ENCODE results near the gene STN1. TPM values are rescaled to one million over a fixed set of nuclear protein-coding genes. Genes with fewer than 3 reads are reported as not detected.
"Not testable (repeated sequence)": the region's sequence is repeated elsewhere in the genome, so short reads cannot be mapped to it uniquely, and the experiment has no call there.

STN1 gene
- total RNA-seq, 1 donor from 2014 or later = 31.9 TPM

GRCh38 chr10:103847909-103848468 is 70.0 kb downstream of the STN1 start:
- intact Hi-C loops (cut with micrococcal nuclease) = loop anchor here (2.0 kb wide), 1 partner anchor 45 kb away; no protein-coding TSS in a partner anchor

GRCh38 chr10:103847346-103847745 is 70.6 kb downstream of the STN1 start:
- intact Hi-C loops (cut with micrococcal nuclease) = loop anchor here (2.0 kb wide), 1 partner anchor 45 kb away; no protein-coding TSS in a partner anchor

- intact Hi-C loops (cut with micrococcal nuclease) = loop anchor here (1.0 to 2.0 kb wide), 2 partner anchors 8 to 43 kb away; no protein-coding TSS in a partner anchor
Observed at GRCh38 chr10:103845972-103846371, 72.0 kb downstream of the STN1 start.

GRCh38 chr10:103845346-103845745 is 72.6 kb downstream of the STN1 start:
- intact Hi-C loops (cut with micrococcal nuclease) = not testable (repeated sequence)

GRCh38 chr10:103843854-103844570 is 74.0 kb downstream of the STN1 start:
- intact Hi-C loops (cut with micrococcal nuclease) = no loop called here

- intact Hi-C loops (cut with micrococcal nuclease) = no loop called here
Observed at GRCh38 chr10:103843045-103843444, 74.9 kb downstream of the STN1 start.

- intact Hi-C loops (cut with micrococcal nuclease) = no loop called here
Observed at GRCh38 chr10:103842605-103843004, 75.4 kb downstream of the STN1 start.

GRCh38 chr10:103841519-103841918 is 76.5 kb downstream of the STN1 start:
- intact Hi-C loops (cut with micrococcal nuclease) = no loop called here

GRCh38 chr10:103840740-103841070 is 77.3 kb downstream of the STN1 start:
- intact Hi-C loops (cut with micrococcal nuclease) = no loop called here

- intact Hi-C loops (cut with micrococcal nuclease) = no loop called here
Observed at GRCh38 chr10:103839872-103840739, 77.9 kb downstream of the STN1 start.

GRCh38 chr10:103839519-103839871 is 78.5 kb downstream of the STN1 start:
- intact Hi-C loops (cut with micrococcal nuclease) = no loop called here

GRCh38 chr10:103838862-103839518 is 79.0 kb downstream of the STN1 start:
- intact Hi-C loops (cut with micrococcal nuclease) = no loop called here

GRCh38 chr10:103838070-103838395 is 80.0 kb downstream of the STN1 start:
- intact Hi-C loops (cut with micrococcal nuclease) = no loop called here

- intact Hi-C loops (cut with micrococcal nuclease) = no loop called here
Observed at GRCh38 chr10:103837370-103838069, 80.5 kb downstream of the STN1 start.

GRCh38 chr10:103836861-103837260 is 81.1 kb downstream of the STN1 start:
- intact Hi-C loops (cut with micrococcal nuclease) = no loop called here

GRCh38 chr10:103836273-103836672 is 81.7 kb downstream of the STN1 start:
- intact Hi-C loops (cut with micrococcal nuclease) = no loop called here

- intact Hi-C loops (cut with micrococcal nuclease) = no loop called here
Observed at GRCh38 chr10:103835096-103836050, 82.6 kb downstream of the STN1 start.

GRCh38 chr10:103834436-103835095 is 83.4 kb downstream of the STN1 start:
- intact Hi-C loops (cut with micrococcal nuclease) = no loop called here

GRCh38 chr10:103833731-103834365 is 84.1 kb downstream of the STN1 start:
- intact Hi-C loops (cut with micrococcal nuclease) = no loop called here
